Panc1 (cell line): Measurements from ENCODE around the gene OLIG1. TPM values are rescaled to one million over a fixed set of nuclear protein-coding genes. Genes with fewer than 3 reads are reported as not detected.

Experiments used
- ATAC-seq: fragments of 200-7000 bp; cut with Tn5 transposase; 2 replicates; pipeline ENCODE4 v1.9.1; 2020; ENCODE audit warnings: mild to moderate bottlenecking, moderate library complexity
- Bru-seq: library from RNA; stranded (reverse); fragments of 400-500 nt; gene quantifications from one replicate; lab custom pipeline; 2021; lab: Mats Ljungman, UMichigan
- BruChase-seq, 2 experiments: library from RNA; stranded (reverse); fragments of 400-500 nt; gene quantifications; one replicate each; lab custom pipeline; 2021; lab: Mats Ljungman, UMichigan
- BruUV-seq: library from RNA; stranded (reverse); fragments of 400-500 nt; replicated peaks from 2 replicates; lab custom pipeline; 2021; lab: Mats Ljungman, UMichigan
- CTCF ChIA-PET: fragments of 300-600 bp; sonication (Branson Sonifier 250); formaldehyde crosslinking; loops from one replicate; lab custom pipeline; 2022; ENCODE audit warnings: antibody characterized with exemption; lab: Charles Lee
- POLR2A ChIA-PET: fragments of 300-600 bp; sonication (Branson Sonifier 250); formaldehyde crosslinking; loops from one replicate; lab custom pipeline; 2022; ENCODE audit warnings: antibody characterized with exemption; lab: Charles Lee
- DNase-seq: peaks from one replicate; pipeline ENCODE4 v3.0.0-alpha.2; 2010; ENCODE audit warnings: low read depth, low spot score
- H3K27ac ChIP-seq: 2 replicates; pipeline ENCODE4 v1.5.1; 2011; ENCODE audit warnings: mild to moderate bottlenecking, low read length, inconsistent platforms
- H3K27me3 ChIP-seq: fragments of 200-500 bp; sonication (Bioruptor generic); 2 replicates; pipeline ENCODE4 v1.6.0; 2014; ENCODE audit warnings: low read length, inconsistent platforms; ENCODE audit not compliant: control insufficient read depth, insufficient read depth
- H3K36me3 ChIP-seq: fragments of 200-500 bp; sonication (Bioruptor generic); 2 replicates; pipeline ENCODE4 v1.5.1; 2014; ENCODE audit warnings: inconsistent platforms, mild to moderate bottlenecking, low read length, moderate library complexity; ENCODE audit not compliant: control insufficient read depth, insufficient read depth
- H3K4me1 ChIP-seq: 2 replicates; pipeline ENCODE4 v1.5.1; 2011; ENCODE audit warnings: inconsistent platforms, mild to moderate bottlenecking, low read length, moderate library complexity; ENCODE audit not compliant: control insufficient read depth, insufficient read depth
- H3K4me3 ChIP-seq, 2 experiments: 2 replicates each; pipeline ENCODE4 v1.5.1; 2011 to 2012; ENCODE audit warnings: low read depth in 2 of 2, low read length in 2 of 2, mild to moderate bottlenecking in 2 of 2, inconsistent platforms in 1 of 2, moderate library complexity in 1 of 2
- H3K9me3 ChIP-seq: fragments of 200-500 bp; sonication (Bioruptor generic); 2 replicates; pipeline ENCODE4 v1.5.1; 2014; ENCODE audit warnings: low read depth, mild to moderate bottlenecking, inconsistent platforms, low read length, moderate library complexity; ENCODE audit not compliant: control insufficient read depth, insufficient read depth
- POLR2AphosphoS5 ChIP-seq: IDR thresholded peaks from 2 replicates; pipeline ENCODE4 v1.6.1; 2012; ENCODE audit warnings: mild to moderate bottlenecking, low read depth, low read length, moderate library complexity
- SIN3A ChIP-seq: IDR thresholded peaks from 2 replicates; pipeline ENCODE4 v1.6.1; 2012; ENCODE audit warnings: low read depth, mild to moderate bottlenecking, low read length, moderate library complexity, borderline replicate concordance; ENCODE audit not compliant: insufficient read depth
- TCF7L2 ChIP-seq: IDR thresholded peaks from 2 replicates; pipeline ENCODE4 v1.6.1; 2011; ENCODE audit warnings: mild to moderate bottlenecking, low read depth, low read length, inconsistent platforms
- in situ Hi-C: cut with HindIII; loops from 2 replicates; pipeline ENCODE4 v1.10.0; 2016; ENCODE audit warnings: low sequenced_read_pairs, low pct_unique_long_range_greater_than_20kb
- intact Hi-C: fragments of 100-400 bp; cut with micrococcal nuclease; formaldehyde crosslinking; loops from one replicate; pipeline ENCODE4 v1.10.0; 2022; ENCODE audit not compliant: unreplicated experiment
- long read RNA-seq: library from polyadenylated mRNA; unstranded; transcript quantifications from one replicate; pipeline ENCODE4 v2.0.0, GENCODE V29; 2021; ENCODE audit not compliant: unreplicated experiment
- polyA plus RNA-seq: library from polyadenylated mRNA; unstranded; fragments of >200 nt; gene quantifications from one replicate; pipeline ENCODE4 v1.2.1, GENCODE V29; 2012; ENCODE audit warnings: missing spikeins; ENCODE audit not compliant: insufficient read length
- total RNA-seq: library from RNA; stranded (reverse); gene quantifications from one replicate; pipeline ENCODE4 v1.2.1, GENCODE V29; 2021; ENCODE audit not compliant: unreplicated experiment
- TF ChIP-seq, protein P1 (sequence below), 2 experiments: IDR thresholded peaks; 2 replicates each; pipeline ENCODE4 v1.6.1; 2011 to 2012; ENCODE audit warnings: low read depth in 2 of 2, control low read depth in 1 of 2, low read length in 1 of 2, mild to moderate bottlenecking in 1 of 2, moderate library complexity in 1 of 2; ENCODE audit not compliant: insufficient read depth in 1 of 2
- TF ChIP-seq, protein P2 (sequence below): fragments of 450-650 bp; IDR thresholded peaks from 2 replicates; pipeline ENCODE4 v1.5.1; 2017; ENCODE audit warnings: mild to moderate bottlenecking

The OLIG1 gene
- total RNA-seq (0.21 TPM), Bru-seq, nascent RNA (not detected), BruChase-seq, experiment 1, labeled RNA remaining after a 2-hour chase (not detected), BruChase-seq, experiment 2, labeled RNA remaining after a 6-hour chase (not detected)
- polyA plus RNA-seq = not detected
- long read RNA-seq = 0 reads

DNA sequence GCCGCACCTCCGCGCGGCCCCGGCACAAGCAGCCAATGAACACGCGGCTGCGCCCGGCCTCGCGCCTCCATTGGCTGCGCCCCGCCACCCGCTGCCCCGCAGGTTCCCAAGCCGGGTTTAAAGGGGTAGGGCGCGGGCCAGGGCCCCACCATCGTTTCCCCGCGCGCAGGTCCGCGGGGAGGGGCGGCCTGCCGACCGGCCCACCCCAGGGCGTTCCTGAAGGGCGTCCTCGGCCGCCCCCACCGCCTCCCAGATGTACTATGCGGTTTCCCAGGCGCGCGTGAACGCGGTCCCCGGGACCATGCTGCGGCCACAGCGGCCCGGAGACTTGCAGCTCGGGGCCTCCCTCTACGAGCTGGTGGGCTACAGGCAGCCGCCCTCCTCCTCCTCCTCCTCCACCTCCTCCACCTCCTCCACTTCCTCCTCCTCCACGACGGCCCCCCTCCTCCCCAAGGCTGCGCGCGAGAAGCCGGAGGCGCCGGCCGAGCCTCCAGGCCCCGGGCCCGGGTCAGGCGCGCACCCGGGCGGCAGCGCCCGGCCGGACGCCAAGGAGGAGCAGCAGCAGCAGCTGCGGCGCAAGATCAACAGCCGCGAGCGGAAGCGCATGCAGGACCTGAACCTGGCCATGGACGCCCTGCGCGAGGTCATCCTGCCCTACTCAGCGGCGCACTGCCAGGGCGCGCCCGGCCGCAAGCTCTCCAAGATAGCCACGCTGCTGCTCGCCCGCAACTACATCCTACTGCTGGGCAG lies at the start of gene OLIG1:
TSS of gene OLIG1 (plus strand) at position 148 of the 750 bp plus-strand sequence. CDS start at position 254, 106 bp downstream.
- intact Hi-C loops = no loop called here
- H3K36me3 ChIP-seq = no peaks in the 10 kb centered on the region
- ChIA-PET POLR2A (no interaction called here), CTCF (no interaction called here)
- H3K9me3 ChIP-seq = no peaks in the 10 kb centered on the region
- no TSS peak for BruUV-seq
- ATAC-seq (peak; percentile 83), DNase-seq (no peak)
- TF ChIP-seq, protein P1, sequence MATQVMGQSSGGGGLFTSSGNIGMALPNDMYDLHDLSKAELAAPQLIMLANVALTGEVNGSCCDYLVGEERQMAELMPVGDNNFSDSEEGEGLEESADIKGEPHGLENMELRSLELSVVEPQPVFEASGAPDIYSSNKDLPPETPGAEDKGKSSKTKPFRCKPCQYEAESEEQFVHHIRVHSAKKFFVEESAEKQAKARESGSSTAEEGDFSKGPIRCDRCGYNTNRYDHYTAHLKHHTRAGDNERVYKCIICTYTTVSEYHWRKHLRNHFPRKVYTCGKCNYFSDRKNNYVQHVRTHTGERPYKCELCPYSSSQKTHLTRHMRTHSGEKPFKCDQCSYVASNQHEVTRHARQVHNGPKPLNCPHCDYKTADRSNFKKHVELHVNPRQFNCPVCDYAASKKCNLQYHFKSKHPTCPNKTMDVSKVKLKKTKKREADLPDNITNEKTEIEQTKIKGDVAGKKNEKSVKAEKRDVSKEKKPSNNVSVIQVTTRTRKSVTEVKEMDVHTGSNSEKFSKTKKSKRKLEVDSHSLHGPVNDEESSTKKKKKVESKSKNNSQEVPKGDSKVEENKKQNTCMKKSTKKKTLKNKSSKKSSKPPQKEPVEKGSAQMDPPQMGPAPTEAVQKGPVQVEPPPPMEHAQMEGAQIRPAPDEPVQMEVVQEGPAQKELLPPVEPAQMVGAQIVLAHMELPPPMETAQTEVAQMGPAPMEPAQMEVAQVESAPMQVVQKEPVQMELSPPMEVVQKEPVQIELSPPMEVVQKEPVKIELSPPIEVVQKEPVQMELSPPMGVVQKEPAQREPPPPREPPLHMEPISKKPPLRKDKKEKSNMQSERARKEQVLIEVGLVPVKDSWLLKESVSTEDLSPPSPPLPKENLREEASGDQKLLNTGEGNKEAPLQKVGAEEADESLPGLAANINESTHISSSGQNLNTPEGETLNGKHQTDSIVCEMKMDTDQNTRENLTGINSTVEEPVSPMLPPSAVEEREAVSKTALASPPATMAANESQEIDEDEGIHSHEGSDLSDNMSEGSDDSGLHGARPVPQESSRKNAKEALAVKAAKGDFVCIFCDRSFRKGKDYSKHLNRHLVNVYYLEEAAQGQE (IDR thresholded peaks at IDR 0.05; ENCODE audit: insufficient read depth in 1 of 2, low read depth in 2 of 2, low read length in 1 of 2) = no peak
- TF ChIP-seq, protein P2, sequence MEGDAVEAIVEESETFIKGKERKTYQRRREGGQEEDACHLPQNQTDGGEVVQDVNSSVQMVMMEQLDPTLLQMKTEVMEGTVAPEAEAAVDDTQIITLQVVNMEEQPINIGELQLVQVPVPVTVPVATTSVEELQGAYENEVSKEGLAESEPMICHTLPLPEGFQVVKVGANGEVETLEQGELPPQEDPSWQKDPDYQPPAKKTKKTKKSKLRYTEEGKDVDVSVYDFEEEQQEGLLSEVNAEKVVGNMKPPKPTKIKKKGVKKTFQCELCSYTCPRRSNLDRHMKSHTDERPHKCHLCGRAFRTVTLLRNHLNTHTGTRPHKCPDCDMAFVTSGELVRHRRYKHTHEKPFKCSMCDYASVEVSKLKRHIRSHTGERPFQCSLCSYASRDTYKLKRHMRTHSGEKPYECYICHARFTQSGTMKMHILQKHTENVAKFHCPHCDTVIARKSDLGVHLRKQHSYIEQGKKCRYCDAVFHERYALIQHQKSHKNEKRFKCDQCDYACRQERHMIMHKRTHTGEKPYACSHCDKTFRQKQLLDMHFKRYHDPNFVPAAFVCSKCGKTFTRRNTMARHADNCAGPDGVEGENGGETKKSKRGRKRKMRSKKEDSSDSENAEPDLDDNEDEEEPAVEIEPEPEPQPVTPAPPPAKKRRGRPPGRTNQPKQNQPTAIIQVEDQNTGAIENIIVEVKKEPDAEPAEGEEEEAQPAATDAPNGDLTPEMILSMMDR = no peak
- TF ChIP-seq SIN3A = no peak
- TF ChIP-seq POLR2AphosphoS5 = no peak
- TF ChIP-seq TCF7L2 = no peak
- in situ Hi-C loops = no loop called here
- H3K27me3 ChIP-seq = peaks cover 25% of the 10 kb centered on the region
- H3K4me3 ChIP-seq = no peak within 1 kb of the TSS
- H3K4me1 ChIP-seq = no peaks in the 10 kb centered on the region
- no peak within 1 kb of the TSS for H3K27ac ChIP-seq

- intact Hi-C loops = no loop called here
- peaks cover 2% of the 10 kb centered on the region; the same call in 1 of the 2 replicates for H3K27me3 ChIP-seq
- in situ Hi-C loops = no loop called here
Observed at GRCh38 chr21:33020558-33021100, 49.3 kb upstream of the OLIG1 start.

More at GRCh38 chr21:33020558-33021100, 49.3 kb upstream of the OLIG1 start:
- ATAC-seq (no peak), DNase-seq (no peak)
- Histone ChIP-seq H3K4me3 (no peak overlapping the region), H3K36me3 (no peaks in the 10 kb centered on the region), H3K9me3 (no peaks in the 10 kb centered on the region), H3K4me1 (no peaks in the 10 kb centered on the region), H3K27ac (no peak overlapping the region)
- no TSS peak for BruUV-seq
- POLR2A ChIA-PET = no interaction called here
- TF ChIP-seq, protein P1 (IDR thresholded peaks at IDR 0.05; ENCODE audit: insufficient read depth in 1 of 2, low read depth in 2 of 2, low read length in 1 of 2) = no peak
- no peak for TF ChIP-seq SIN3A
- TF ChIP-seq, protein P2 = no peak
- TF ChIP-seq TCF7L2 = no peak
- TF ChIP-seq POLR2AphosphoS5 = no peak
- CTCF ChIA-PET = no interaction called here
